Mesendoderm (in vitro differentiated cells): ENCODE results near the gene LUZP1.

Source experiments
- DNase-seq: peaks from one replicate; pipeline ENCODE4 v3.0.0; 2013
- H2AK5ac ChIP-seq: 2 replicates; pipeline ENCODE4 v1.6.1; 2013; ENCODE audit warnings: low read length, inconsistent platforms
- H2BK120ac ChIP-seq: 2 replicates; pipeline ENCODE4 v1.6.1; 2013; ENCODE audit warnings: low read depth, mild to moderate bottlenecking, low read length, moderate library complexity, mixed read lengths
- H2BK15ac ChIP-seq: replicated peaks from 2 replicates; pipeline ENCODE4 v1.6.1; 2013; ENCODE audit warnings: low read depth, mild to moderate bottlenecking, moderate library complexity
- H2BK5ac ChIP-seq: 2 replicates; pipeline ENCODE4 v1.6.1; 2013; ENCODE audit warnings: low read length, inconsistent platforms
- H3K18ac ChIP-seq: 2 replicates; pipeline ENCODE4 v1.6.1; 2013; ENCODE audit warnings: mild to moderate bottlenecking, low read length, mixed read lengths
- H3K23ac ChIP-seq: one replicate; pipeline ENCODE4 v1.6.1; 2013; ENCODE audit warnings: low read length
- H3K27ac ChIP-seq: 2 replicates; pipeline ENCODE4 v1.5.1; 2013; ENCODE audit warnings: low read depth, mild to moderate bottlenecking, inconsistent platforms, low read length, moderate library complexity
- H3K27me3 ChIP-seq: 2 replicates; pipeline ENCODE4 v1.6.1; 2013; ENCODE audit warnings: low read length, control low read depth, mild to moderate bottlenecking, inconsistent platforms; ENCODE audit not compliant: insufficient read depth, poor library complexity
- H3K36me3 ChIP-seq: 2 replicates; pipeline ENCODE4 v1.6.1; 2013; ENCODE audit warnings: low read length, inconsistent platforms; ENCODE audit not compliant: control insufficient read depth, insufficient read depth
- H3K4ac ChIP-seq: one replicate; pipeline ENCODE4 v1.6.1; 2013; ENCODE audit warnings: low read depth, mild to moderate bottlenecking, low read length, moderate library complexity
- H3K4me1 ChIP-seq: 2 replicates; pipeline ENCODE4 v1.6.1; 2013; ENCODE audit warnings: low read depth, low read length, inconsistent platforms; ENCODE audit not compliant: control insufficient read depth
- H3K4me2 ChIP-seq: 2 replicates; pipeline ENCODE4 v1.6.1; 2013; ENCODE audit warnings: low read length
- H3K4me3 ChIP-seq: 2 replicates; pipeline ENCODE4 v1.5.1; 2013; ENCODE audit warnings: mild to moderate bottlenecking, low read length
- H3K56ac ChIP-seq: one replicate; pipeline ENCODE4 v1.6.1; 2013; ENCODE audit warnings: low read length
- H3K79me1 ChIP-seq: 2 replicates; pipeline ENCODE4 v1.6.1; 2013; ENCODE audit warnings: low read length, inconsistent platforms
- H3K79me2 ChIP-seq: 2 replicates; pipeline ENCODE4 v1.6.1; 2013; ENCODE audit warnings: mild to moderate bottlenecking, low read length; ENCODE audit not compliant: control insufficient read depth, insufficient read depth
- H3K9ac ChIP-seq: 2 replicates; pipeline ENCODE4 v1.6.1; 2013; ENCODE audit warnings: low read length, inconsistent platforms
- H4K5ac ChIP-seq: one replicate; pipeline ENCODE4 v1.6.1; 2013; ENCODE audit warnings: low read length
- H4K8ac ChIP-seq: one replicate; pipeline ENCODE4 v1.6.1; 2013; ENCODE audit warnings: low read depth, mild to moderate bottlenecking, control low read depth, low read length, moderate library complexity
- WGBS: extraction: QIAGEN DNeasy Blood & Tissue Kit; methylation state at CpG from one replicate; pipeline ENCODE4 v1.1.7; 2013; ENCODE audit warnings: low lambda C conversion rate, missing lambda C conversion rate; ENCODE audit not compliant: insufficient coverage; ENCODE audit errors: extremely low coverage; 5-methylcytosine and 5-hydroxymethylcytosine counted together

Gene LUZP1

GRCh38 chr1:23118407-23118806, 50.2 kb downstream of the LUZP1 start:
- no peak overlapping the region for H3K9ac ChIP-seq
- H4K5ac ChIP-seq = no peak overlapping the region
- H3K79me2 ChIP-seq = peaks cover 41% of the 10 kb centered on the region
- H3K27me3 ChIP-seq = no peaks in the 10 kb centered on the region
- H4K8ac ChIP-seq = no peak overlapping the region
- H2AK5ac ChIP-seq = no peak overlapping the region
- no peak overlapping the region for H3K56ac ChIP-seq
- H2BK5ac ChIP-seq = no peak overlapping the region
- DNase-seq = no peak
- H3K36me3 ChIP-seq = no peaks in the 10 kb centered on the region
- H3K4ac ChIP-seq = no peak overlapping the region
- no peak overlapping the region for H3K27ac ChIP-seq
- H3K23ac ChIP-seq = no peak overlapping the region
- H3K79me1 ChIP-seq = peaks cover 21% of the 10 kb centered on the region
- peaks cover 6% of the 10 kb centered on the region for H3K4me1 ChIP-seq
- no peak overlapping the region for H3K18ac ChIP-seq
- H3K4me3 ChIP-seq = no peak overlapping the region
- no peak overlapping the region for H2BK120ac ChIP-seq
- H2BK15ac ChIP-seq = no peak overlapping the region
- H3K4me2 ChIP-seq = no peak overlapping the region

GRCh38 chr1:23116921-23117699, 51.5 kb downstream of the LUZP1 start:
- Histone ChIP-seq H3K4me2 (no peak overlapping the region), H3K9ac (no peak overlapping the region), H3K56ac (no peak overlapping the region), H3K23ac (no peak overlapping the region), H2BK15ac (no peak overlapping the region), H3K18ac (no peak overlapping the region), H2BK120ac (no peak overlapping the region), H3K4me3 (no peak overlapping the region), H4K8ac (no peak overlapping the region), H3K36me3 (no peaks in the 10 kb centered on the region), H4K5ac (no peak overlapping the region), H3K27me3 (no peaks in the 10 kb centered on the region), H3K4ac (no peak overlapping the region), H3K79me1 (peaks cover 17% of the 10 kb centered on the region), H3K79me2 (peaks cover 43% of the 10 kb centered on the region), H3K4me1 (no peaks in the 10 kb centered on the region), H2BK5ac (no peak overlapping the region), H2AK5ac (no peak overlapping the region), H3K27ac (no peak overlapping the region)
- WGBS = 100% methylated on average over 1 of the region's 2 CpGs
- no peak for DNase-seq

- H2BK5ac ChIP-seq = no peak overlapping the region
- no peak overlapping the region for H3K27ac ChIP-seq
These were observed 52.3 kb downstream of the LUZP1 start for GRCh38 chr1:23116216-23116836.

GRCh38 chr1:23114424-23115079, 54.1 kb downstream of the LUZP1 start:
- DNase-seq = no peak
- no peaks in the 10 kb centered on the region for H3K4me1 ChIP-seq
- no peak overlapping the region for H3K27ac ChIP-seq
- H3K79me1 ChIP-seq = peaks cover 21% of the 10 kb centered on the region
- no peak overlapping the region for H4K5ac ChIP-seq
- H3K4me3 ChIP-seq = no peak overlapping the region
- no peak overlapping the region for H2BK5ac ChIP-seq
- H2BK120ac ChIP-seq = no peak overlapping the region
- WGBS = no CpG with 5 or more reads among the region's 6 CpGs
- H3K9ac ChIP-seq = no peak overlapping the region
- no peak overlapping the region for H3K23ac ChIP-seq
- H2AK5ac ChIP-seq = no peak overlapping the region
- no peak overlapping the region for H3K56ac ChIP-seq
- peaks cover 45% of the 10 kb centered on the region for H3K79me2 ChIP-seq
- no peak overlapping the region for H2BK15ac ChIP-seq
- H3K18ac ChIP-seq = no peak overlapping the region
- H4K8ac ChIP-seq = no peak overlapping the region
- H3K27me3 ChIP-seq = no peaks in the 10 kb centered on the region
- no peak overlapping the region for H3K4me2 ChIP-seq
- no peak overlapping the region for H3K4ac ChIP-seq
- no peaks in the 10 kb centered on the region for H3K36me3 ChIP-seq

More at GRCh38 chr1:23116216-23116836, 52.3 kb downstream of the LUZP1 start:
- H3K9ac ChIP-seq = no peak overlapping the region
- no peak overlapping the region for H3K18ac ChIP-seq
- no peak overlapping the region for H3K4me3 ChIP-seq
- H3K4me2 ChIP-seq = no peak overlapping the region
- H3K79me1 ChIP-seq = peaks cover 17% of the 10 kb centered on the region
- no peak overlapping the region for H2BK120ac ChIP-seq
- no peak overlapping the region for H3K4ac ChIP-seq
- DNase-seq = no peak
- H3K36me3 ChIP-seq = no peaks in the 10 kb centered on the region
- no CpG with 5 or more reads among the region's 6 CpGs for WGBS
- no peak overlapping the region for H2AK5ac ChIP-seq
- no peak overlapping the region for H3K23ac ChIP-seq
- no peak overlapping the region for H3K56ac ChIP-seq
- H4K8ac ChIP-seq = no peak overlapping the region
- no peaks in the 10 kb centered on the region for H3K27me3 ChIP-seq
- no peak overlapping the region for H4K5ac ChIP-seq
- H2BK15ac ChIP-seq = no peak overlapping the region
- H3K4me1 ChIP-seq = no peaks in the 10 kb centered on the region
- H3K79me2 ChIP-seq = peaks cover 46% of the 10 kb centered on the region

GRCh38 chr1:23111600-23112535, 56.8 kb downstream of the LUZP1 start:
- peaks cover 23% of the 10 kb centered on the region for H3K79me1 ChIP-seq
- no peak overlapping the region for H4K5ac ChIP-seq
- no peak overlapping the region for H2BK5ac ChIP-seq
- no peak overlapping the region for H2AK5ac ChIP-seq
- H3K18ac ChIP-seq = no peak overlapping the region
- H3K4ac ChIP-seq = no peak overlapping the region
- no peak overlapping the region for H4K8ac ChIP-seq
- no peak overlapping the region for H3K9ac ChIP-seq
- 100% methylated on average over 1 of the region's 6 CpGs for WGBS
- H2BK15ac ChIP-seq = no peak overlapping the region
- H3K4me2 ChIP-seq = no peak overlapping the region
- peaks cover 45% of the 10 kb centered on the region for H3K79me2 ChIP-seq
- DNase-seq = no peak
- H3K23ac ChIP-seq = no peak overlapping the region
- H2BK120ac ChIP-seq = no peak overlapping the region
- H3K36me3 ChIP-seq = peaks cover 2% of the 10 kb centered on the region
- H3K4me1 ChIP-seq = no peaks in the 10 kb centered on the region
- H3K56ac ChIP-seq = no peak overlapping the region
- no peaks in the 10 kb centered on the region for H3K27me3 ChIP-seq
- H3K27ac ChIP-seq = no peak overlapping the region
- no peak overlapping the region for H3K4me3 ChIP-seq
